ENCODE data around the gene RAB13. TPM values are rescaled to one million over a fixed set of nuclear protein-coding genes. Genes with fewer than 3 reads are reported as not detected.
A peak's percentile ranks its signal among the peaks of the same experiment; 100 is the strongest.

The RAB13 gene
- total and polyA plus RNA-seq, 12 donors, result 22.9 to 328 (median 124) TPM

DNA sequence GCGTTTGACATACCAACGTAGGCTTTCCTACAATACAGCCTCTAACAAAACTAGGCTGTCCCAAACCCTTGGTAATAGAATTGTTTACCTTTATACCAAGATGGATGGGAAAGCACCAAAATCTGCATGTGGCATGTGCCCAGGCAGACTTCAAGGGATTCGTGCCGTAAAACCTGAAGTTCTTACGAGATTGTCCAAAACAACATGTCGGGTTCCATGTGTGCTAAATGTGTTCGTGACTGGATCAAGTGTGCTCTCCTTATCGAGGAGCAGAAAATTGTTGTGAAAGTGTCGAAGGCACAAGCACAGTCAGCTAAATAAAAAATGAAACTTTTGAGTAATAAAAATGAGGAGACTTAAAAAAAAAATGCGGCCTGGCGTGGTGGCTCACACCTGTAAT is 9.5 kb upstream of the RAB13 start:
- no peaks in the 10 kb centered on the region for H3K27me3 ChIP-seq
- peaks cover 0 to 40% of the 10 kb centered on the region in 2 donors for H3K36me3 ChIP-seq (replicated peaks in 1 of 2)
- no peak overlapping the region for H3K4me3 ChIP-seq
- no peak for DNase-seq
- intact Hi-C loops (cut with DNase I), result no loop called here
- TF ChIP-seq, protein P1, sequence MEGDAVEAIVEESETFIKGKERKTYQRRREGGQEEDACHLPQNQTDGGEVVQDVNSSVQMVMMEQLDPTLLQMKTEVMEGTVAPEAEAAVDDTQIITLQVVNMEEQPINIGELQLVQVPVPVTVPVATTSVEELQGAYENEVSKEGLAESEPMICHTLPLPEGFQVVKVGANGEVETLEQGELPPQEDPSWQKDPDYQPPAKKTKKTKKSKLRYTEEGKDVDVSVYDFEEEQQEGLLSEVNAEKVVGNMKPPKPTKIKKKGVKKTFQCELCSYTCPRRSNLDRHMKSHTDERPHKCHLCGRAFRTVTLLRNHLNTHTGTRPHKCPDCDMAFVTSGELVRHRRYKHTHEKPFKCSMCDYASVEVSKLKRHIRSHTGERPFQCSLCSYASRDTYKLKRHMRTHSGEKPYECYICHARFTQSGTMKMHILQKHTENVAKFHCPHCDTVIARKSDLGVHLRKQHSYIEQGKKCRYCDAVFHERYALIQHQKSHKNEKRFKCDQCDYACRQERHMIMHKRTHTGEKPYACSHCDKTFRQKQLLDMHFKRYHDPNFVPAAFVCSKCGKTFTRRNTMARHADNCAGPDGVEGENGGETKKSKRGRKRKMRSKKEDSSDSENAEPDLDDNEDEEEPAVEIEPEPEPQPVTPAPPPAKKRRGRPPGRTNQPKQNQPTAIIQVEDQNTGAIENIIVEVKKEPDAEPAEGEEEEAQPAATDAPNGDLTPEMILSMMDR (IDR thresholded peaks at IDR 0.05), result no peak
- no peak for TF ChIP-seq POLR2A (IDR thresholded peaks at IDR 0.05)
- 92 to 97% (median 95%) methylated on average over 11 of the region's 11 CpGs for WGBS, 4 donors
- H3K9me3 ChIP-seq (replicated peaks in 1 of 3), result no peaks in the 10 kb centered on the region
- H3K27ac ChIP-seq, result no peak overlapping the region
- H3K4me1 ChIP-seq (replicated peaks in 1 of 2), result peaks cover 10 to 26% of the 10 kb centered on the region in 2 donors

DNA sequence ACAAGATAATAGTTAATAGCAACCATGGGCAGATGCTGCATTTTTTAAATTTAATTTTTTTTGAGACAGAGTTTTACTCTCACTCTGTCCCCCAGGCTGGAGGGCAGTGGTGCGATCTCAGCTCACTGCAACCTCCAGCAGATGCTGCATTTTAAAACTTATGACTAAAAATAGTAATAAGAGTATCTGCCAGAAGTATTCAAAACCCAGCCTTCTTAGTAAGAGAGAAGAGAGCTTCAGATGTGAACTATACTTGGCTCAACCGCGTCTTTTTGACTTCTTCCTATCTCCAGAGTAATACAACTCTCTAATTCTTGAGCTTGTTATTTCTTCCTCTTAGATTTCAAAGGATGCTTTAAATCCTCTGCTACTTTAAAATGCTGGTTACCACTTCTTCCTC is 9.1 kb upstream of the RAB13 start:
- Histone ChIP-seq H3K4me1 (replicated peaks in 1 of 2) (peaks cover 10 to 28% of the 10 kb centered on the region in 2 donors), H3K4me3 (no peak overlapping the region), H3K27ac (no peak overlapping the region), H3K27me3 (no peaks in the 10 kb centered on the region), H3K36me3 (replicated peaks in 1 of 2) (peaks cover 0 to 40% of the 10 kb centered on the region in 2 donors), H3K9me3 (replicated peaks in 1 of 3) (no peaks in the 10 kb centered on the region)
- DNase-seq, result no peak
- WGBS, 4 donors, result 82 to 88% (median 85%) methylated on average over 3 of the region's 3 CpGs
- intact Hi-C loops (cut with DNase I), result no loop called here
- TF ChIP-seq, protein P1 (IDR thresholded peaks at IDR 0.05), result no peak
- TF ChIP-seq POLR2A (IDR thresholded peaks at IDR 0.05), result no peak

DNA sequence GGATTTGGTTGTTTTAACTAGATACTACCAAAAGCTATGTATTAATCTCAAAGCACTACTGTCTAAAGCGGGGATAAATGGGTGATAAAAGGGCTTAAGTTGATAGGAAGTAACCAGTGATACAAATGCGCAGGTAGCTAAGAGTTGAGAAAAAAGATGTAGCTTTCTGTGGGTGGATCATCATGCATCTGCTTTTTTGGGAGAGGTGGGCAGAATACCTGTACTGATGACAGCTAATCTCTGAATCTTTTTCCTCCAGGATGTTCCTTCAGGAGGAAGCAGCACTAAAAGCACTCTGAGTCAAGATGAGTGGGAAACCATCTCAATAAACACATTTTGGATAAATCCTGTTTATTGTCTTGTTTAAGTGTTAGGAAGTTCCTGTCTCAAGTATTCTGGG is 5.7 kb upstream of the RAB13 start:
- intact Hi-C loops (cut with DNase I), result no loop called here
- Histone ChIP-seq H3K27ac (peak overlapping the region in 3 of 5 donors; percentile 88 to 98 (median 96)), H3K4me3 (peak overlapping the region in 2 of 4 donors; percentile 69 to 70), H3K9me3 (replicated peaks in 1 of 3) (no peaks in the 10 kb centered on the region), H3K27me3 (no peaks in the 10 kb centered on the region), H3K36me3 (replicated peaks in 1 of 2) (peaks cover 0 to 40% of the 10 kb centered on the region in 2 donors), H3K4me1 (replicated peaks in 1 of 2) (peaks cover 10 to 33% of the 10 kb centered on the region in 2 donors)
- no peak for DNase-seq
- WGBS, 4 donors, result 79 to 92% (median 89%) methylated on average over 2 of the region's 2 CpGs
- TF ChIP-seq, protein P1 (IDR thresholded peaks at IDR 0.05), result no peak
- no peak for TF ChIP-seq POLR2A (IDR thresholded peaks at IDR 0.05)

DNA sequence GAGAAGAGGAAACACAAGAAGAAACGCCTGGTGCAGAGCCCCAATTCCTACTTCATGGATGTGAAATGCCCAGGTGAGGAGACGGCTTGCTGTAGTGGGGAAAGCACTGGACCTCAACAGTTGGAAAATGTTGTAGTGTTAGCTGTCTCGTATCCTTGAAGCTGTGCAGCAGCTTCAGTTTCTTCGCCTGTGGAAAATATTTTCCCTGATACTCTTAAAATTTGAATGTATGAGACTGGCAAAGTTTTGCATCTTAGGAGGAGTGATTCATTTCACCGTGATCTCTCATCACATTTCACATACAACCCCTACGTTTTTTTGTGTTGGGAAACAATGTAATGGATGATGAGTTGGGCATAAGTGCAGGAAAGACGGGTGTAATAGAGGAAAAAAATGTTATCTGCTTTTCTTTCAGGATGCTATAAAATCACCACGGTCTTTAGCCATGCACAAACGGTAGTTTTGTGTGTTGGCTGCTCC is 5.1 kb upstream of the RAB13 start:
- no peaks in the 10 kb centered on the region for H3K27me3 ChIP-seq
- TF ChIP-seq, protein P1 (IDR thresholded peaks at IDR 0.05), result no peak
- no peak for TF ChIP-seq POLR2A (IDR thresholded peaks at IDR 0.05)

More for the DNA sequence above, 5.1 kb upstream of the RAB13 start:
- Histone ChIP-seq H3K4me1 (replicated peaks in 1 of 2) (peaks cover 10 to 39% of the 10 kb centered on the region in 2 donors), H3K27ac (peak overlapping the region in 4 of 5 donors; percentile 84 to 98 (median 92)), H3K36me3 (replicated peaks in 1 of 2) (peaks cover 0 to 40% of the 10 kb centered on the region in 2 donors), H3K9me3 (replicated peaks in 1 of 3) (no peaks in the 10 kb centered on the region), H3K4me3 (peak overlapping the region; percentile 25 to 87 (median 70))
- intact Hi-C loops (cut with DNase I), result no loop called here
- WGBS, 4 donors, result 5 to 8% (median 6%) methylated on average over 9 of the region's 9 CpGs
- no peak for DNase-seq
